HG03280 (cell line): ENCODE data around the gene OLFML2B.
A peak's percentile ranks its signal among the peaks of the same experiment; 100 is the strongest.
"Not testable (repeated sequence)": the region's sequence is repeated elsewhere in the genome, so short reads cannot be mapped to it uniquely, and the experiment has no call there.

Experiments
- ATAC-seq: cut with Tn5 transposase; IDR thresholded peaks from one replicate; pipeline ENCODE4 v1.9.1; 2021; ENCODE audit warnings: mild to moderate bottlenecking, moderate library complexity; ENCODE audit not compliant: unreplicated experiment

OLFML2B gene

GRCh38 chr1:162023547-162024501 lies at the start of gene OLFML2B:
Gene OLFML2B, minus strand, starts transcription at chr1:162023869. Its CDS starts 439 bp downstream, at chr1:162023430.
- no peak for ATAC-seq

GRCh38 chr1:162072740-162073139 lies 49.1 kb upstream of the OLFML2B start:
- ATAC-seq = no peak

- ATAC-seq = no peak
Observed at GRCh38 chr1:162070825-162071224, 47.2 kb upstream of the OLFML2B start.

- no peak for ATAC-seq
Observed at GRCh38 chr1:162070094-162070748, 46.6 kb upstream of the OLFML2B start.

- peak; percentile 98 for ATAC-seq
Observed at GRCh38 chr1:162069334-162070093, 45.8 kb upstream of the OLFML2B start, which contains the start of gene NOS1AP. Gene NOS1AP, plus strand, starts transcription at chr1:162069691. Its CDS starts 487 bp downstream, at chr1:162070178.

- ATAC-seq = no peak
Observed at GRCh38 chr1:162068301-162068700, 44.6 kb upstream of the OLFML2B start.

GRCh38 chr1:162067466-162067865 lies 43.8 kb upstream of the OLFML2B start:
- ATAC-seq = no peak

GRCh38 chr1:162066836-162067235 lies 43.2 kb upstream of the OLFML2B start:
- not testable (repeated sequence) for ATAC-seq

GRCh38 chr1:162065016-162065415 lies 41.3 kb upstream of the OLFML2B start:
- ATAC-seq = no peak

GRCh38 chr1:162062542-162063015 lies 38.9 kb upstream of the OLFML2B start:
- ATAC-seq = no peak

- no peak for ATAC-seq
Observed at GRCh38 chr1:162060314-162060713, 36.6 kb upstream of the OLFML2B start.

- ATAC-seq = no peak
Observed at GRCh38 chr1:162059721-162060120, 36.1 kb upstream of the OLFML2B start.

GRCh38 chr1:162056579-162056978 lies 32.9 kb upstream of the OLFML2B start:
- no peak for ATAC-seq

- no peak for ATAC-seq
Observed at GRCh38 chr1:162056043-162056442, 32.4 kb upstream of the OLFML2B start.

- no peak for ATAC-seq
Observed at GRCh38 chr1:162055062-162055461, 31.4 kb upstream of the OLFML2B start.

- not testable (repeated sequence) for ATAC-seq
Observed at GRCh38 chr1:162053949-162054348, 30.3 kb upstream of the OLFML2B start.

- ATAC-seq = no peak
Observed at GRCh38 chr1:162046921-162047320, 23.3 kb upstream of the OLFML2B start.

GRCh38 chr1:162042361-162042760 lies 18.7 kb upstream of the OLFML2B start:
- ATAC-seq = no peak

- no peak for ATAC-seq
Observed at GRCh38 chr1:162040657-162041056, 17.0 kb upstream of the OLFML2B start.

GRCh38 chr1:162040001-162040400 lies 16.3 kb upstream of the OLFML2B start:
- ATAC-seq = no peak

- no peak for ATAC-seq
Observed at GRCh38 chr1:162038624-162039023, 15.0 kb upstream of the OLFML2B start.
